HG03066 (cell line): Measurements from ENCODE around the gene LIPJ.

Experiments
- ATAC-seq: cut with Tn5 transposase; IDR thresholded peaks from one replicate; pipeline ENCODE4 v1.9.1; 2021; ENCODE audit warnings: low read depth; ENCODE audit not compliant: unreplicated experiment

The LIPJ gene

DNA sequence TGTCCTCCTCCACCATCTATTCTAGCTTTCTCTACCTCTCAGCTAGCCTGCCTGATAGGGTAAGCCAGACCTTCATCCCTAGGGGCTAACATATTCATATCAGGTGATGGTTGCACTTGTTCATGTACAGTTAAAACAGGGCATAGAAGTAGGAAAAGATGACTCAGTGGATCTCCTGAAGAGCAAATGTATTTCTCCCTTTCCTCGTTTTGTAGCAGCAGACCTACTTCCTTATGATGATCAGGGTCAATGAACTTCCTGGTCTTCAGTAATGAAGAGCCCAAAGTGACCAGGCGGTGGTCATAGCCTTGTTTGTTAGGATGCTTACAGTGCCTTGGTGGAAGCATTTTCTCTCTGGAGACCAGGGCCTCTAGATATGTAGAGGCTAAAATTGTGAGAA is 6.3 kb downstream of the LIPJ start:
- ATAC-seq, result no peak

DNA sequence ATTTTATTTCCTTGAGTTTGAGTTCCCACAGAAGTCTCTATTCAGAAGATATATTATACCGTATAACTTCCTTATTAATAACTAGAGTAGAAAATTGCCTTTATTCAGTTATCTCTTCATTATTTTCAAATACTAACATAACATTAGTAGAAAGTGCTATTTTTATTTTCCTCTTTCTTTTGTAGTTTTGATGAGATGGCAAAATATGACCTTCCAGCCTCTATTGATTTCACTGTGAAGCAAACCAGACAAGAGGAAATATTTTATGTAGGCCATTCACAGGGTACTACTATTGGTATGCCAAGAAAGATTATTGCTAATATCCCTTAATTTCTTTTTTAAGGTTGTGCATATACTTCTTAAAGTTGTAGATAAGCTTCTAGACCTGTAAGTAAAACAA is 7.9 kb downstream of the LIPJ start:
- ATAC-seq, result no peak

GRCh38 chr10:88598055-88598454 is 11.5 kb downstream of the LIPJ start:
- peak; percentile 76 for ATAC-seq

GRCh38 chr10:88608052-88608732 is 21.6 kb downstream of the LIPJ start:
- no peak for ATAC-seq

DNA sequence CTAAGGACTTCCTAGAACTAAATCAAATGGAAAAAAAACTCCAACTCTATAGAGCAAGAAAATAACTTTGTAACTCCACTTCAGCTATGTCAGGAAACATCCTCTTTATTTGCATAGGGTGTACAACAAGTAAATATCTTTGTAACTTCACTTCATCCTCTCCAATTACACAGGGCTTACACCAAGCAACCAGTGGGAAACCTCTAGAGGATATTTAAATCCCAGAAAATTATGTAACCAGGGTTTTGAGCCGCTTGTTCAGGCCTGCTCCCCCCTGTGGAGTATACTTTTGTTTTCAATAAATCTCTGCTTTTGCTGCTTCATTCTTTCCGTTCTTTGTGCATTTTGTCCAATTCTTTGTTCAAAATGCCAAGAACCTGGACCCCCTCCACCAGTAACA is 22.2 kb downstream of the LIPJ start:
- ATAC-seq, result no peak

GRCh38 chr10:88616250-88616977 is 29.9 kb downstream of the LIPJ start:
- ATAC-seq, result no peak

GRCh38 chr10:88617772-88618300 is 31.3 kb downstream of the LIPJ start:
- no peak for ATAC-seq

- ATAC-seq, result no peak
Measured at GRCh38 chr10:88618496-88618895, 31.9 kb downstream of the LIPJ start.

GRCh38 chr10:88620441-88620840 is 33.9 kb downstream of the LIPJ start:
- ATAC-seq, result no peak

DNA sequence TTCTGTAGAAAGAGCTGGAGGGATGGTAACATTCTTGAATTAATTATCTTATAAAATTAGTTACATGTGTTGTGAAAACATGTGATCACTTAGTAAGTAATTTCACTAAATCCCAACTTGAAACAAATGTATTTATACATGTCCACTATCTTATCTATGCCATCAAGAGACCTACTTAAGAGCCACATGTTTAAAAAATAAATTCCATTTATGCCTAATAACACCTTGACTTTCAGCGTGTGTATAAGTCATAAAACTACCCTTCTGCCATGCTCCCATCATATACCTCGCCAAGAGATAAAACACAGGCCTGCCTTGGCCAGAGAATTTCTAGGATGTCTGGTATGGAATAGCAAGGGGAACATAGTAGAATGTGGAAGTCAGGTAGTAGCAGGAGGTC is 37.3 kb downstream of the LIPJ start:
- no peak for ATAC-seq

DNA sequence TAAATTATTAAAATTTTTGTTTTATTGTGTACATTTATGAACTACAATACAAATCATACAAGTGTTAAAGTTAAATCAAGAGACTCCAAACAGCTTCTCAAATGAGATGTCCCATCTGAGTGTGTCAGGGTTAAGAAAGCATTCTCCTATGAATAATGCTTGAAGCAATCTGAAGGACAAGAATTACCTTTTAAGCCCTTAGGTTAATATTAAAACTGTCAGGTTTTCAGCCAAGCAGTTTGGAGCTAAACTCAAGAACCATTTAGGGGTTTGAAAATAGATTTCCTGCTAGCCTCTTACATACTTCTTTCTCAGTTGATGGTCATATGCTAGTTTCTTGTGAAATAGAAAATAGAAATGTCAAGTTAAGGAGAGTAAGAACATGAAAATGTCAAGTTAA is 38.3 kb downstream of the LIPJ start:
- no peak for ATAC-seq

DNA sequence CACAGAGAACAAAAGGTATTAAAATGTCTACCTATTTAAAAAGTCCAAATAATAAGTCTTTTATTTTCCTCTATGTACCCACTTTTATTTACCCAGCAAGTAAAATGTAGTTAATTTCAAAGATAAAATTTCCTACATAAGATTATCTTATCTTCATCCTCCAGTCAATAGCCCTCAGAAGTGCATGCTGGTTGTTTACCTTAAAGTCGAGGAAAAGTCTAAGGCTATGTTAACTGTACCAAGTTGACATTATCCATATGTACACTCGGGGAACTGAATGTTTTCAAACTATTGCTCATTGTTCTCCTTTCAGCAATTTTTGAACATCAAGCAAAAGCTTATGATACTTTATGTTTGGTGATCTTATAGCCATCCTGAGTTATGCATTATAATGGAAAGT is 53.6 kb downstream of the LIPJ start:
- ATAC-seq, result no peak

DNA sequence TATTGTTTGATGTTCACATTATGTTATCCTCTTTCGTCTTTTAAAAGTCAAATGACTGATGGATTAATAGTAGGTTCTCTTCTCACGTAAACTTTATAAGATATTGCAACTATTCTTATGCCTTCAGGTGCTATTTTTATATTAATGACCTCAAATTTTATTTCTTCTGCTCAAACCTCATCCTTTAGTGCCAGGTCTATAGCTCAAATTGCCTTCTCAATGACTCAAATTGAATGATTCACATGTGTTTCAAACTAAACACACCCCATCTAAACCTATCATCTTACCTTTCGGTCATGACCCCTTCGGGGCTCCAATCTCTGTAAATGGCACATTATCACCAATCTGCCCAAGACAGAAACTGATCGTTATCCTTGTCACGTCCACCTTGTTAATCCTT is 55.6 kb downstream of the LIPJ start:
- ATAC-seq, result no peak

DNA sequence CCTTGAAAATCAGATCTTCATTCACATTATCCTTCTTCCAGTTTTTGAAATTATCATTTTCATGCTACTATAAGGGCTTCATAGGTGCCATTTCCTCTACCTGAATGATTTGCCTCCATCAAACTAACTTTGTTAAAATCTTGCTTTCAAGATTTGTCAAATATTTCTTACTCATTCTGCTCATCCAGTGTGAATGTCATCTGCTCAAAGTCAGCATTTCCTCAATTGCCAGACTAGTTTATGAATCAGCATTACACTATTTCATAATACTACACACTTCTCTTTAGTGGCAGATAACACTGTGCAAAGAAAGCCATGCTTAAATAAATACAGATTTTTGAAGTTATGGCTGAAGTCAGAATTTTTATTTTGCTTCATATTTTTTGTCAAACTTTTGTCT is 56.4 kb downstream of the LIPJ start:
- no peak for ATAC-seq

- ATAC-seq, result no peak
Measured at GRCh38 chr10:88647061-88647615, 60.6 kb downstream of the LIPJ start.

DNA sequence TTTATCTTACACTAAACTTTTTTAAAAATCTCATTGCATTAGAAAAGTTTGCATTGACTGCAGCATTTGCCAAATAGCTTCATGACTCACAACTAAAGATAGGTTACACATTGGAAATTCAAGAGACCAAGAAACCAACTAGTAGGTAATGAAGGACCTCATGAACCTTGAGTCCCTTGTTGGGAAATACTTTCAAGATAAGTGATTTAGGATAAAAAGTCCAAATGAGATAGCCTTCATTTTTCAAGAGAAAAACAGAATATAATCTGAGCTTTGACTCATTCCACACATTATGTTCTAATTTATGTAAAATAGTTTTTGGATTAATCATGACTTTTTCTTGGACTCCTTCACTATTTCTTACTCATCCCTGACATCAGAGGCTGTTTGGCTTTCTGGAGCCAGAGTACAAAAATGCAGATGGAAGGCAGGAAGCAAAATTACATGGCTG is 64.6 kb downstream of the LIPJ start:
- no peak for ATAC-seq

- no peak for ATAC-seq
Measured at GRCh38 chr10:88652616-88653015, 66.1 kb downstream of the LIPJ start.
